RPMI8226 (cell line): ENCODE data around the gene EPHA5.

Source experiments
- DNase-seq: peaks from one replicate; pipeline ENCODE4 v3.0.0-alpha.2; 2015

The EPHA5 gene

GRCh38 chr4:65623506-65623905 is 46.8 kb downstream of the EPHA5 start:
- no peak for DNase-seq

DNA sequence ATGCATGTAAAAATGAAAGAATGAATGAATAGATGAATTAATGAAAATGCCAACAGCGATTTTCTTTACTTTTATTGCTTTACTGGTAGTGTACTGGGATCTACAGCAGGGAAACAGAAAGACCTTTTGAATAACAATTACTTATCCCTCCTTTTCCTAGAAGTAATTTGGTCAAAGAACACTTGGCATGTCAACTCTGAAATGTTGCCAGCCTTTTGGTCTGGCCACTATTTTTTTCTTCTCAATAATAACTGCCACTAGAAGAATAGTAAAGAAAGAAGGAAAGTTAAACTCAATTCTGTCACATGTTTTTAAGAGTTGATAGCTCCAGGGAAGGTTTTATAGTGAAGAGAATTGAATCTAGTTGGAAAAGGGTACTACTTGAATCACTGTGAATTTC is 52.9 kb downstream of the EPHA5 start:
- no peak for DNase-seq

- no peak for DNase-seq
These were observed 65.8 kb downstream of the EPHA5 start for GRCh38 chr4:65604515-65604914.

DNA sequence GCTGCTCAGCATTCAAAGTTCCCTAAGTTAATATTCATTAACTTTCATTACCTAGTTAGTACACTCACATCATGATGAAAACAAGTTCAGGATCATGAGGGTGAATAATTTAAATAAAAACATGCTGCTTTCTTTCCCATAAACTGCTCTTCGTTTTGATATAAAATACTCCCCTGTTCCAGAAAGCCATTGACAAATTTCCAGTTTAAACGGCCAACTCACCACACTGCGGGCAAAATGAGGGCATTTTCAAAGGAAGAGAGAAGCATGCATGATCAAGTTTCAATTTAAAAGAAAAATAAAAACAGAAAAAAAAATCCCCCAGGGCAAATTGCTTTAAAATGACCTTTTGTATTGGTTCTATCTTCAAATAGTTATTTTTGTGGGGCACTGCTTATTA is 69.6 kb downstream of the EPHA5 start:
- DNase-seq = no peak

DNA sequence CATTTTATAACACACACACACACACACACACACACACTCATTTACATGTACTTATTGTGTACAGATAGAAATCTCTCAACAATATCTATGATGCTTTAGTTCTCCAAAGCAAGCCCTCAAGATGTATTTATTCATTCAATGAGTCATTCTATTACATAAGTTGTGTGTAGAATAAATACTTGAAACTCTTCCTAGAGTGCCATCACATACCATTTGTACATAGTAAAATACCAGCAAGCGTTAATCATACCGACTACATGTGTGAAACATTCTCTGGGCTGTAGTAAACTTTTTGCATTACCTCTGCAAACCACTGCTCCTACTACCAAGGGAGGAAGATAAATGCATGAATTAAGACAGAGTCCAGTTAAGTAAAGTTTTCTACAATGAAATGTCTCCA is 70.9 kb downstream of the EPHA5 start:
- DNase-seq = no peak

- no peak for DNase-seq
These were observed 72.6 kb downstream of the EPHA5 start for GRCh38 chr4:65597697-65598096.

DNA sequence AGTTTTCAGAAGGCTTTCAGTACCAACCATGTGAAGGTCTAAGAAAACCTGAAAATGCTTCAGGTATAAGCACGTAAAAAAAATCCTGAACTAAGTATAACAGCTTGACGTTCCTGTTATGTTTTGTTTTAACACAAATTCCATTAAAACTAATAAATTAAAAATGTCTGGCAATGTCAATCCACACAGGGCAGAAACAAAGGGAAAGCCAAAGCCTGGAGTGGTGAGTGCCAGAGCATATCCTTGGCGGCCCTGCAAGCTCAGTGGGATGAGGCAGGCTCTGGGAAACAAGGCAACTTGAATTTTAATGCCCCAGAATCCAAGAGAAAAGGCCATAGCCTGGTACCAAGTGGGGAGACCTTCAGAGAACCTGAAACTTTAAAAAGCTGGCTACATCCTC is 78.2 kb downstream of the EPHA5 start:
- no peak for DNase-seq

DNA sequence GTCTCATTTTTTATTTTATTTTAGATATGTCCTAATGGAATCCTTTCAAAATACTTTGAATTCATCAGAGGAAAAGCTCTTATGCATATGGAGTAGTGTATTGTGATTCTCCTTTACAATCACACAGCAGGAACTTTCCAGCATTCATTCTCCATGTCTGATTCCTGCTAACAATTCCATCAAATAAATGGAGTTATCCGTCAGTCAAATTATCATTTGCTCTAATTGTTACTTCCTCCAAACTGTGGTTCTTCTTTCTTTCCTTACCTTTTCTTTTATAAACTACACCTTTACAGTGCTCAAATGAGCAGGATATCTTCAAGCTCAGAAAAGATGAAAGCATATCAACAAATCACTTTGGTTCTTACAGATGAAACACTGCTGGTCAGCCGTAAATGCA is 80.4 kb downstream of the EPHA5 start:
- no peak for DNase-seq

GRCh38 chr4:65589331-65589730 is 81.0 kb downstream of the EPHA5 start:
- no peak for DNase-seq

DNA sequence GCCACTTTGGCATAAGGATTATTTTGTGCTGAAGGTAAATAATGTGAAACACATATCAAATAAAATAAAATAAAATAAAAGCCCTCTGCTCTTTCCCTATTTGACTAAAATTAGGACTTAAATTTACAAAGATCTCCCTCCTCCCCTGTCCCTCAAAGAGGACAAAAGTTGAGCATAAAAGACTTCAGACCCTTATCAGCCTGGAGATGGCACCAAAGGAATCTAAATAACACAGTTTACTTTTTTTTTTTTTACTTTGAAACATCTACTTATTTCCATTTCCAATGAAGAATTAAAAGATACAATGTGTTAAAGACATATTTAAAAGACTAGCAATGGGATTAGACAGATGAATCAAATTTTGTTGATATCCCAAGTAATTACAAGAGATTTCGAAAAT is 89.7 kb downstream of the EPHA5 start:
- DNase-seq = no peak

DNA sequence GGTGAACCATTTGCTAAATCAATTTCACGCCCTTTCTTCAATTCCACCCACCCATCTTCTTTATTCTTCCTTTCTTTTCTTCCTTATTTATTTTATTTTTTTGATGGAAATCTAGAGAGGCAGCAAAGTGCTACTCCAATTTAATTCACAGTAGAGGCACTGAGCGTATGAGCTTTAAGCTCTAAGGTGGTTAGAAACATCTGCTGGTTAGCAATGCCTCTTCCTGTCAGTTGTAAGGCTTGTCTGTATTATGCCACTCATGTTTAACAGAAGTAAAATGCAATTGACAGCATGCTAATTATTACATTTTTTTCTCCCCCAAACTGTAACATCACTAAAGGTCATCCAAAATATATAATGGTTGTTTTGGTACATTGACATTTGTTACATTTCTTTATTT is 103.8 kb downstream of the EPHA5 start:
- no peak for DNase-seq

DNA sequence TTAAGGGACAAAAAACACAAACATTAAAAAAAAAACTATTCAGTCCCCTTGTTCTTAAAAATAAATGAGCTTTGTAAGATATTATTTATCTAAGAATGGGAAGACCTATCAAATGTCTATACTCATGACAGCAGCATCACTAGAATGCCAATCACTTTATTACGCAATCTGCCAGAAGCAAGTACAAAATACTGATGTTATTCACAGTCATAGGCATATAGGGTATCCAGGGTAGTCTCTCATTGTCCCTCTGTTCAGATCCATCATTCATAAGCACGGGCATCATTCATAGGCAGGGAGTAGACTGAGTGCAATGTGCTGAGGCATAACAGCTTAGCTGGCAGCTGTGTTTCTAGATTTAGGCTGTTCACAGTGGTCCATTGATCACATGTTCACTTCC is 109.1 kb downstream of the EPHA5 start:
- DNase-seq = no peak

GRCh38 chr4:65559270-65559669 is 111.0 kb downstream of the EPHA5 start:
- DNase-seq = no peak

DNA sequence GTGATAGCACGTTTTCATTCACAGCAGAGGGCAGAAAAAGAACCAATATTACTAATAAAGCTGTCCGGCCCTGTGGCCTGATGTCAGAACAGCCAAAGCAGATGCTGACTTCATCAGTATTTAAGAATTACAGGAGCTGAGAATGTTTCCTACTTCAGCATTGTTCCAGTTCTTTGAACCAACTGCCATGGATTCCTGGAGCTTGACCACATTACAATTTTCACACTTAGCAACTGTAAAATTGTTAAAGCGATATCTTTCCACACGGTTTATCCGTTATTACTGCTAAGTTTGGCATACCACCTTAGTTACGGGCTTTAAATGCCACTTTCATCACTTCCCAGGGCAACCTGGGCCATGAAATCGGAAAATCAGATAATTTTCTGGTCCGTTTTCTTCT is 118.2 kb downstream of the EPHA5 start:
- DNase-seq = no peak

DNA sequence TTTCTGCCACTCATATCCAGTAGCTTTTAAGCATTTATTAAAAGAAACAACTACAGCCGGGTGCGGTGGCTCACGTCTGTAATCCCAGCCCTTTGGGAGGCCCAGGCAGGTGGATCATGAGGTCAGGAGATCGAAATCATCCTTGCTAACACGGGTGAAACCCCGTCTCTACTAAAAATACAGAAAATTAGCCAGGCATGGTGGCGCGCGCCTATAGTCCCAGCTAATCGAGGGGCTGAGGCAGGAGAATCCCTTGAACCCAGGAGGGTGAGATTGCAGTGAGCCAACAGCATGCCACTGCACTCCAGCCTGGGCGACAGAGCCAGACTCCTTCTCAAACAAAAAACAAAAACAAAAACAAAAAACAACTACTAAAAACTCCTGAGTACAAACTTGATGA is 119.8 kb downstream of the EPHA5 start:
- DNase-seq = no peak

- DNase-seq = no peak
These were observed 123.3 kb downstream of the EPHA5 start for GRCh38 chr4:65546882-65547416.

DNA sequence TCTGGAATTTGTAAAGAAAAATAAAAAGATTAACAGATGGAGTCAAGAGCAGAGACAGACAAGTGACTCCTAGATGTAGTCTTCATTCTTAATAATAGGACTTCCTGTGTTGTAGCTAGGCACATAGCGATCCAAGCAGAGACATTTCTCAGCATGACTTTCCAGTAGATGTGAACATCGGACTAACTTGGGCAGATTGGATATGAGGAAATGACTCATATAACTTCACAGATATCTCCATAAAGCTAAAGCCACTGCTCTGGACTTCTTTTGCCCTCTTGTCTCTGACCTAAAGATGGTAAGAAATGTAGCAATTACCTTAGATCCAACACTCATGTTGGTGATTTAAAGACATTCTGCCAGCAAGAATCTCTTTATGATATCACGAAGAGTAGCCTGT is 131.7 kb downstream of the EPHA5 start:
- DNase-seq = no peak

DNA sequence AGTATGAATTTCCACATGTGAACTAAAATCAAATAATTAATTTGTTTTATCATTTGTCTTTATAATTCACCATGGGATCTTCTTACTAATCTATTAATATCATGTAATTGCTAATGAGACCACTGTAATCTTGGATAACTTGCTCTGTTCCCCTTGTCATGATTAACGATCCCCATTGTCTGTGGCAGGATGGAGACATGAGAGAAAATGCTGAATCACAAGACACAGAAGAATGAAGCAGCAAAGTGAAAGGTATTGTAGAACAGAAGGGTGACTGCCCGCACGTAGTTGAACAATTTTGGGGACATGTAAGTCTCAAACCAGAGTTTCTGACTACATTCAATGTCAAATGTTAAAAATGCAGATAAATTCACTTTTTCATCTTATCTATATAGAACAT is 135.2 kb downstream of the EPHA5 start:
- DNase-seq = no peak

DNA sequence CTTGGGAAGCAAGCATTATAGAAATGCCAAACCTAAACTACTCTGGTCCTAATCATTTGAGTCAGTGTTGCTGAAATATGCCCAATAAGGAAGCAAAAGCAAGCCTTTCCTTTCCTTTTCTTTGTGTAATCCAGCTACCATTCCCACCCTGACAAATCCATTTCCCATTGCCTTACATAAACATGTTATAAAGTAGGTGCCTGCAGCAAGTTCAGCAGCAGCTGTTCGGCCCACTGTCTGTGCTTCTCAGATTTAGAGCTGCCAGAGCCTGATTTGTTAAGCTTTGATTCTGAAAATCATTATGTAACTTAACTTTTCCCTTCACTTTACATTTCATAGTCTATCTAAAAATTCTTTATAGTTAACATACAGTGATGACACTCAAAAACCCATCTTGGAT is 148.6 kb downstream of the EPHA5 start:
- DNase-seq = no peak

DNA sequence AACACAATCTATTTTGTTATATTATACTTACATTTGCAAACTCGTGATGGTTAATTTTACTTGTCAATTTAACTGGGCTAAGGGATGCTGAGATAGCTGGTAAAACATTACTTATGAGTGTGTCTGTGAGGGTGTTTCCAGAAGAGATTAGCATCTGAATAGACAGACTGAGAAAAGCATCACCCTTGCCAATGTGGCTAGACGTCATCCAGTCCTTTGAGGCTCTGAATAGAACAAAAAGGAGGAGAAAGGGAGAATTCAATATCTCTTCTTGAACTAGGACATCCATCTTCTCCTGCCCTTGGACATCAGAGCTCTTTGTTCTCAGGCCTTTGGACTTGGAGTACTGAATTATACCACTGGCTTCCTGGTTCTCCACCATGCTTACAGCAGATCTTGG is 154.6 kb downstream of the EPHA5 start:
- DNase-seq = no peak

DNA sequence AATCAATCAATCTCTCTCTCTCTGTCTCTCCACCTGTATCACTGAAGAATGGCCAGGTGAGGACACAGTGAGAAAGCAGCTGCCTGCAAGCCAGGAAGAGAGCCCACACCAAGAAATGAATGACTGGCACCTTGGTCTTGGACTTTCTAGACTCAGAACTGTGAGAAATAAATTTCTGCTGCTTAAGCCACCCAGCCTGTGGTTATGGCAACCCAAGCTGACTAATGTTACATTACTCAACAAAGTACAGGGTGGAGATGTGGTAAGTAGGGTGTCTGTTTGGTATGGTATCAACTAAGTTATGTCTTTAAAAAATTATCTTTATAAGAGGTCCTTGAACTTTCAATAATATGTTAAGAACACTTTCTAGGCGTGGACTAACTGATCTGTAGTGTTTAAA is 159.3 kb downstream of the EPHA5 start:
- DNase-seq = no peak

- DNase-seq = no peak
These were observed 162.1 kb downstream of the EPHA5 start for GRCh38 chr4:65508168-65508567.

GRCh38 chr4:65502131-65502701 is 168.1 kb downstream of the EPHA5 start:
- DNase-seq = no peak

- no peak for DNase-seq
These were observed 171.7 kb downstream of the EPHA5 start for GRCh38 chr4:65498606-65499005.

DNA sequence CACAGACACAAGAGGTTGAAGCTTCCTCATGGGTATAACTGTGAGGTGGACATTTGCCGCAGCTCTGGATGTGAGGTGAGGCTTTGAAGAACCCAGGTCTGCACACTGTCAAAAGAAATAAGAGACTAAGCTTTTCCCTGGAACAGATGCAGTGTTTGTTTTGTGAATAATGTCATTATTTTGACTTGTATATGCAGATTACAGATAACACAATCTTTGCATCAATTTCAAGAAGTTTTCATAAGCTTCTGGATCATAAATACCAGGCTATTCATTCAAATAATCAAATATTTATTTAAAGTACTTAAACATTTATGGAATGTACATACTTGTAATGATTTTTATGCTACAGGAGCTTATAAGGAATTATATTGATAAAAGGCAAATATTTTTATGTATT is 174.8 kb downstream of the EPHA5 start:
- DNase-seq = no peak

DNA sequence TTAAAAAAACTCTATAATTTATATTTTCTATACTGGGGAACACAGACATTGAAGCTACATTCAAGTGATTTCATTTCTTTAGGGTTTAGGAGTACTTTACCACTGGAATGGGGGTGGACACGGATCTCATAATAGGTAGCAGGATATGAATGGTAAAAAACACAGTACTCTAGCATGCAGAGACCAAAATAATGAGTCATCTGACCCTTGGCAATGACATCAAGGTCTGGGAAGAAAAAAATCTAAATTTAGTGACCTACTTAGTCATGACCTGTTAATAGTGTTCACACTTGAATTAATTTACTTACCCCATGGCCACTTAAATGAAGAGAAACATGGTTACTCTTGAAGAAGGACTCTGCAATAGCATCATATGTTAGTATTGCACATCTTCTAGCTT is 187.9 kb downstream of the EPHA5 start:
- no peak for DNase-seq
